Neural crest cell (in vitro differentiated cells): ENCODE data around the gene TLR9. TPM values are rescaled to one million over a fixed set of nuclear protein-coding genes. Genes with fewer than 3 reads are reported as not detected.
A peak's percentile ranks its signal among the peaks of the same experiment; 100 is the strongest.

Experiments used
- DNase-seq: peaks from one replicate; pipeline ENCODE4 v3.0.0; 2021; ENCODE audit warnings: low read depth, mixed read lengths, low spot score
- H3K27ac Mint-ChIP-seq: one replicate; pipeline ENCODE4 v1.8.0; 2021; ENCODE audit warnings: mild to moderate bottlenecking, mixed read lengths; ENCODE audit not compliant: unreplicated experiment
- H3K27me3 Mint-ChIP-seq: 2 replicates; pipeline ENCODE4 v1.8.0; 2021; ENCODE audit warnings: low read depth, mild to moderate bottlenecking, mixed read lengths
- H3K36me3 Mint-ChIP-seq: 2 replicates; pipeline ENCODE4 v1.8.0; 2021; ENCODE audit warnings: low read depth, mild to moderate bottlenecking, mixed read lengths
- H3K4me1 Mint-ChIP-seq: 2 replicates; pipeline ENCODE4 v1.8.0; 2021; ENCODE audit warnings: mixed read lengths
- H3K4me3 Mint-ChIP-seq: one replicate; pipeline ENCODE4 v1.8.0; 2021; ENCODE audit warnings: mild to moderate bottlenecking, mixed read lengths
- H3K9me3 Mint-ChIP-seq: 2 replicates; pipeline ENCODE4 v1.8.0; 2021; ENCODE audit warnings: mixed read lengths
- CTCF ChIP-seq: fragments of 200-600 bp; sonication (generic); conservative IDR thresholded peaks from 2 replicates; pipeline ENCODE4 v1.5.0; 2021; ENCODE audit warnings: antibody characterized with exemption, mild to moderate bottlenecking
- total RNA-seq: library from RNA; stranded (reverse); gene quantifications from 2 replicates; pipeline ENCODE4 v1.2.1, GENCODE V29; 2021

The TLR9 gene
- total RNA-seq, 1 donor from 2014 or later = not detected

DNA sequence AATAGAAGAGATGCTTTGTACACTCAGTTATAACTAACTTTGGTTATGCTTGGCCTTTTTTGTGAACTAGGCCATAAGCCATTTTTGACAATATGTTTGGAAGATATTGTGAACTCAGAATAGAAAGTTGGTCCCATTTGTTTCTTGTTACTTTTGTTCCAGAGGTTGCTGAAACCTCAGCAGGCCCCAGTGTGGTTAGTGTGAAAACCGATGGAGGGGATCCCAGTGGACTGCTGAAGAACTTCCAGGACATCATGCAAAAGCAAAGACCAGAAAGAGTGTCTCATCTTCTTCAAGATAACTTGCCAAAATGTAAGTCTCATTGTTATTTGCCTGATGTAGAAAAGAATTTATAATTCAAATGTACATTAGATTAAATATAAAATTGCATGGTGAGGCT is 21.7 kb downstream of the TLR9 start:
- peaks cover 36% of the 10 kb centered on the region for H3K36me3 Mint-ChIP-seq

DNA sequence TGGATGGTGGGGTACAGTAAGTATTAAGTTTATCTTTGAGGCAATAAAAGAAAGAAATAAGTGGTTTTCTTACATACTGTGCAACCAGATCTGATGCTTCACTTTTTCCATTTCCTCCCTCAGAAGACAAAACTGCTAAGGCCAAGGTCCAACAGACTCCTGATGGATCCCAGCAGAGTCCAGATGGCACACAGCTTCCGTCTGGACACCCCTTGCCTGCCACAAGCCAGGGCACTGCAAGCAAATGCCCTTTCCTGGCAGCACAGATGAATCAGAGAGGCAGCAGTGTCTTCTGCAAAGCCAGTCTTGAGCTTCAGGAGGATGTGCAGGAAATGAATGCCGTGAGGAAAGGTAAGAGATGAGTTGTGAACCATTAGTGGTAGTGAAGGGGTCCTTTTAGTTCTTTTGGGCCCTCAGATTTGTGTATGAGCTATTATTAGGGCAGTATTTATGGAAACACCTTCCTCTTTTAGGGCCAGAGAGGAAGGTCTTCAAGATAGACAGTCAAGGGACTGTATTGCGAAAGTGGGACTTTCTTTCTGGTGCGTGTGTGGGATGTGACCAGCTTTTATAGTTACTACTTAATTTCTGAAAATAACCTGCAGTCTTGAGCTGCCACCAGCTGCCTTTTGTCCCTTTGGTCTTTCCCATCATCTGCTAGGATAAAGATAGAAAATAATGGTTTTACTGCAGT is 22.9 kb downstream of the TLR9 start:
- H3K4me3 Mint-ChIP-seq = no peak overlapping the region
- H3K9me3 Mint-ChIP-seq = no peaks in the 10 kb centered on the region
- H3K27ac Mint-ChIP-seq = no peak overlapping the region
- TF ChIP-seq CTCF = no peak
- H3K36me3 Mint-ChIP-seq = peaks cover 29% of the 10 kb centered on the region
- peaks cover 22% of the 10 kb centered on the region for H3K4me1 Mint-ChIP-seq
- no peak for DNase-seq
- H3K27me3 Mint-ChIP-seq = no peaks in the 10 kb centered on the region

More for the DNA sequence above, 21.7 kb downstream of the TLR9 start:
- Mint-ChIP-seq H3K27ac (no peak overlapping the region), H3K27me3 (no peaks in the 10 kb centered on the region), H3K4me3 (no peak overlapping the region), H3K9me3 (no peaks in the 10 kb centered on the region), H3K4me1 (peaks cover 15% of the 10 kb centered on the region)
- DNase-seq = no peak
- no peak for TF ChIP-seq CTCF

DNA sequence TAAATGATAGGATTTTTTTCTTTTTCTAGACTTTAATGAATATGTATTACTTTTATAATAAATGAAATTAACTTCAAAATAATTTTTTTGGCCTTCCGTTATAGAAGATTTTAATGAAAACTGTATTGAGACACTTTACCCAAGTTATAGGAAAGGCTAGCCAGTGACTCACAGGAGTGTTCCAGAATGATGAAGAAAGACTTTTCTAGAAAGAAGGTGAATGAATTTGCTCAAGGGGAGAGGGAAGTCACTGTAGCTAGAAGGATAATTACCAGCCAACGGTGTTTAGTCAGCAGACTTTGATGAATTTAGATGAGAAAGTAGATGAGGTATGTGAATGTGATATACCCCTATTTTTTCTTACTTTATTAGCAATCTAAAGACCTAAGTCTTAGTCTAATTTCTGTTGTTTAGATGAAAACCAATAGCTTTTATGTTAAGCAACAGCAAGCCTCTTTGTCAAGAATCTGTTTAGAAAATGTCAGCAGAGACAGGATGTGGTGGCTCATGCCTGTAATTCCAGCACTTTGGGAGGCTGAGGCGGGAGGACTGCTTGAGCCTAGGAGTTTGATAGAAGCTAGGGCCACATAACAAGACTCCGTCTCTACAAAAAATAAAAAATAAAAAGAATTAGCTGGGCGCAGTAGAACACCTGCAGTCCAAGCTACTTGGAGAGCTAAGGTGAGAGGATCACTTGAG is 24.3 kb downstream of the TLR9 start:
- TF ChIP-seq CTCF = no peak
- DNase-seq = no peak
- Mint-ChIP-seq H3K27ac (no peak overlapping the region), H3K9me3 (no peaks in the 10 kb centered on the region), H3K36me3 (peaks cover 21% of the 10 kb centered on the region), H3K27me3 (no peaks in the 10 kb centered on the region), H3K4me3 (no peak overlapping the region), H3K4me1 (peaks cover 26% of the 10 kb centered on the region)

DNA sequence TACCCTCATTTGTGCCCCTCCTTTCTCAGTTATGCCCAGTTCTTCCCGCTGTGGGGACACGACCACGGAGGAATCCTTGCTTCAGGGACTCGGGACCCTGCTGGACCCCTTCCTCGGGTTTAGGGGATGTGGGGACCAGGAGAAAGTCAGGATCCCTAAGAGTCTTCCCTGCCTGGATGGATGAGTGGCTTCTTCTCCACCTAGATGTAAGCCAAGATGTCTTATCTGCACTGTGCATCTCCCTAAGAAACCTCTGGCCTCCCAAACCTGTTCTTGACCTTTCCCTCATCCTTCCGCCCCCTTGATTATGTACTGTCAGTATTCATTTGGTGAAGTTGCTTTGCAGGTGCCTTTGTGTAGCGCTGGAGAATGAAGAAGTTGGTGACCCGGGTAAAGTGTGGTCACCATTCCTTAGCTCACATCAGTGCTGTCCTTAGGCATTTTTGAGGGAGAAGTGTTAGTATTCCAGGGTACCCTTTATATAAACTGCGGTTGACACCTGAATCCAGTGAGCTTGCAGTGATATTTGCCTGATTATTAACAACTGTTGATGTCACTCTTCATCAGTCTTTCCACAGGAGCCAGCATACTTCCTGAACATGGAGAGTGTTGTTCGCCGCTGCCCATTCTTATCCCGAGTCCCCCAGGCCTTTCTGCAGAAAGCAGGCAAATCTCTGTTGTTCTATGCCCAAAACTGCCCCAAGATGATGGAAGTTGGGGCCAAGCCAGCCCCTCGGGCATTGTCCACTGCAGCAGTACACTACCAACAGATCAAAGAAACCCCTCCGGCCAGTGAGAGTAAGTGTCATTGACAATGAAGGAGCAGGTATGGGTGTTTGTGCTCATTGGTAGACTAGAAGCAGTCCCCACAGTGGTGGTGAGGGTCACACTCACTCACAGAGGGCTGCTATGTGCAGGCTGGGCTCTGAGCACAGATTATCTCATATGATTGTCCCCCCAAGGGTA is 26.5 kb downstream of the TLR9 start:
- H3K27me3 Mint-ChIP-seq = no peaks in the 10 kb centered on the region
- DNase-seq = no peak
- no peak for TF ChIP-seq CTCF
- H3K4me3 Mint-ChIP-seq = peak overlapping the region; percentile 99
- peaks cover 12% of the 10 kb centered on the region for H3K36me3 Mint-ChIP-seq
- peak overlapping the region; percentile 98 for H3K27ac Mint-ChIP-seq
- no peaks in the 10 kb centered on the region for H3K9me3 Mint-ChIP-seq
- peaks cover 26% of the 10 kb centered on the region for H3K4me1 Mint-ChIP-seq

- no peaks in the 10 kb centered on the region for H3K9me3 Mint-ChIP-seq
- DNase-seq = peak; percentile 97
- peaks cover 6% of the 10 kb centered on the region for H3K36me3 Mint-ChIP-seq
- TF ChIP-seq CTCF = peak; percentile 52
- peak within 1 kb of the TSS; percentile 99 for H3K4me3 Mint-ChIP-seq
- H3K27me3 Mint-ChIP-seq = no peaks in the 10 kb centered on the region
- H3K27ac Mint-ChIP-seq = peak within 1 kb of the TSS; percentile 98
- H3K4me1 Mint-ChIP-seq = peaks cover 26% of the 10 kb centered on the region
Measured at GRCh38 chr3:52197842-52198625, 27.4 kb downstream of the TLR9 start, which contains the start of gene ALAS1. TSS of gene ALAS1 (plus strand) at chr3:52198160. CDS start at chr3:52199242, 1,082 bp downstream.
